Neural cell (in vitro differentiated cells): ENCODE results near the gene ALMS1.

Source experiments
- CTCF ChIP-seq: fragments of 450-650 bp; IDR thresholded peaks from 2 replicates; pipeline ENCODE4 v1.5.1; 2014; ENCODE audit warnings: antibody characterized with exemption, mild to moderate bottlenecking, moderate library complexity; ENCODE audit not compliant: poor library complexity, severe bottlenecking
- POLR2AphosphoS5 ChIP-seq: IDR thresholded peaks from 2 replicates; pipeline ENCODE4 v1.6.1; 2012
- RAD21 ChIP-seq: fragments of 450-650 bp; conservative IDR thresholded peaks from 2 replicates; pipeline ENCODE4 v1.6.1; 2014; ENCODE audit warnings: antibody characterized with exemption, mild to moderate bottlenecking, moderate library complexity
- REST ChIP-seq: IDR thresholded peaks from 2 replicates; pipeline ENCODE4 v1.6.1; 2012; ENCODE audit warnings: borderline replicate concordance

GRCh38 chr2:73403237-73403636 is 17.6 kb downstream of the ALMS1 start:
- no peak for TF ChIP-seq CTCF
- no peak for TF ChIP-seq POLR2AphosphoS5
- TF ChIP-seq RAD21: no peak
- no peak for TF ChIP-seq REST
